Neural cell (in vitro differentiated cells): ENCODE results near the gene OCRL. TPM values are rescaled to one million over a fixed set of nuclear protein-coding genes. Genes with fewer than 3 reads are reported as not detected.

Source experiments
- H2AFZ ChIP-seq: fragments of 200-600, 300-800 bp; sonication (generic), shearing (Covaris generic); 2 replicates; pipeline ENCODE4 v1.6.0; 2014; ENCODE audit warnings: low read depth, mild to moderate bottlenecking, antibody characterized with exemption, low read length, moderate library complexity
- H3F3A ChIP-seq: fragments of 200-600 bp; shearing (Covaris generic); 2 replicates; pipeline ENCODE4 v1.6.1; 2016; ENCODE audit warnings: mild to moderate bottlenecking, moderate library complexity, mixed read lengths, antibody characterized with exemption, low read length; ENCODE audit not compliant: insufficient read depth, poor library complexity, severe bottlenecking
- H3K27ac ChIP-seq: fragments of 200-600, 300-800 bp; sonication (generic), shearing (Covaris generic); 2 replicates; pipeline ENCODE4 v1.5.1; 2014; ENCODE audit warnings: mild to moderate bottlenecking, low read length, moderate library complexity
- H3K27me3 ChIP-seq: fragments of 300-800, 200-600 bp; sonication (generic), shearing (Covaris generic); 2 replicates; pipeline ENCODE4 v1.6.0; 2014; ENCODE audit warnings: mild to moderate bottlenecking, low read depth, low read length, moderate library complexity; ENCODE audit not compliant: insufficient read depth
- H3K36me3 ChIP-seq: fragments of 300-800, 200-600 bp; sonication (generic), shearing (Covaris generic); 2 replicates; pipeline ENCODE4 v1.5.1; 2014; ENCODE audit warnings: mild to moderate bottlenecking, antibody characterized with exemption, low read length, moderate library complexity; ENCODE audit not compliant: insufficient read depth
- H3K4me2 ChIP-seq: fragments of 300-800, 200-600 bp; sonication (generic), shearing (Covaris generic); 2 replicates; pipeline ENCODE4 v1.6.0; 2014; ENCODE audit warnings: mild to moderate bottlenecking, low read length
- H3K4me3 ChIP-seq: fragments of 300-800, 200-600 bp; sonication (generic), shearing (Covaris generic); 2 replicates; pipeline ENCODE4 v1.5.1; 2014; ENCODE audit warnings: mild to moderate bottlenecking, low read length, moderate library complexity
- H3K79me2 ChIP-seq: fragments of 200-600 bp; shearing (Covaris generic); replicated peaks from 2 replicates; pipeline ENCODE4 v1.6.0; 2014; ENCODE audit warnings: mild to moderate bottlenecking, low read length, moderate library complexity; ENCODE audit not compliant: insufficient read depth
- H3K9ac ChIP-seq: fragments of 300-800, 200-600 bp; sonication (generic), shearing (Covaris generic); 2 replicates; pipeline ENCODE4 v1.6.1; 2016; ENCODE audit warnings: mild to moderate bottlenecking, low read length, mixed read lengths
- H3K9me2 ChIP-seq: fragments of 200-600 bp; shearing (Covaris generic); 2 replicates; pipeline ENCODE4 v1.6.1; 2016; ENCODE audit warnings: mild to moderate bottlenecking, low read length, mixed read lengths; ENCODE audit not compliant: insufficient read depth
- H3K9me3 ChIP-seq: fragments of 200-600, 300-800 bp; sonication (generic), shearing (Covaris generic); 2 replicates; pipeline ENCODE4 v1.6.1; 2016; ENCODE audit warnings: mild to moderate bottlenecking, mixed run types, low read length, moderate library complexity, mixed read lengths
- H4K20me1 ChIP-seq: fragments of 200-600 bp; shearing (Covaris generic); 2 replicates; pipeline ENCODE4 v1.6.1; 2016; ENCODE audit warnings: mild to moderate bottlenecking, mixed run types; ENCODE audit not compliant: insufficient read depth
- CTCF ChIP-seq: fragments of 450-650 bp; IDR thresholded peaks from 2 replicates; pipeline ENCODE4 v1.5.1; 2014; ENCODE audit warnings: antibody characterized with exemption, mild to moderate bottlenecking, moderate library complexity; ENCODE audit not compliant: poor library complexity, severe bottlenecking
- EP300 ChIP-seq: fragments of 450-650 bp; conservative IDR thresholded peaks from 2 replicates; pipeline ENCODE4 v1.6.1; 2014; ENCODE audit warnings: antibody characterized with exemption, mild to moderate bottlenecking, moderate library complexity; ENCODE audit not compliant: poor library complexity, severe bottlenecking
- EZH2 ChIP-seq: fragments of 200-600, 300-800 bp; shearing (Covaris generic), sonication (generic); IDR thresholded peaks from 2 replicates; pipeline ENCODE4 v1.6.1; 2014; ENCODE audit warnings: antibody characterized with exemption, low read length, borderline replicate concordance, mild to moderate bottlenecking; ENCODE audit not compliant: insufficient read depth, poor library complexity, severe bottlenecking
- MXI1 ChIP-seq: fragments of 450-650 bp; conservative IDR thresholded peaks from 2 replicates; pipeline ENCODE4 v1.6.1; 2014; ENCODE audit warnings: antibody characterized with exemption, mild to moderate bottlenecking; ENCODE audit not compliant: poor library complexity, severe bottlenecking
- POLR2AphosphoS5 ChIP-seq: IDR thresholded peaks from 2 replicates; pipeline ENCODE4 v1.6.1; 2012
- RAD21 ChIP-seq: fragments of 450-650 bp; conservative IDR thresholded peaks from 2 replicates; pipeline ENCODE4 v1.6.1; 2014; ENCODE audit warnings: antibody characterized with exemption, mild to moderate bottlenecking, moderate library complexity
- REST ChIP-seq: IDR thresholded peaks from 2 replicates; pipeline ENCODE4 v1.6.1; 2012; ENCODE audit warnings: borderline replicate concordance
- SMC3 ChIP-seq: fragments of 450-650 bp; conservative IDR thresholded peaks from 2 replicates; pipeline ENCODE4 v1.6.1; 2014; ENCODE audit warnings: antibody characterized with exemption, mild to moderate bottlenecking, moderate library complexity; ENCODE audit not compliant: poor library complexity
- TAF1 ChIP-seq: IDR thresholded peaks from 2 replicates; pipeline ENCODE4 v1.6.1; 2012; ENCODE audit warnings: low read depth
- polyA plus RNA-seq: library from polyadenylated mRNA; depleted of rRNA; stranded (reverse); fragments of >200 nt; gene quantifications from 2 replicates; pipeline ENCODE4 v1.2.3, GENCODE V29; 2014

Gene OCRL
- polyA plus RNA-seq, 1 donor from 2014 or later = 27.9 TPM

- H3K4me3 ChIP-seq = no peak overlapping the region
- H3K9me3 ChIP-seq = no peaks in the 10 kb centered on the region
- H3K9me2 ChIP-seq = no peaks in the 10 kb centered on the region
- no peaks in the 10 kb centered on the region for H4K20me1 ChIP-seq
- H3K27me3 ChIP-seq = no peaks in the 10 kb centered on the region
- no peaks in the 10 kb centered on the region for H3F3A ChIP-seq
- H2AFZ ChIP-seq = no peak overlapping the region
- H3K27ac ChIP-seq = no peak overlapping the region
- H3K9ac ChIP-seq = no peak overlapping the region
- no peaks in the 10 kb centered on the region for H3K79me2 ChIP-seq
- TF ChIP-seq POLR2AphosphoS5 (no peak), SMC3 (no peak), EZH2 (no peak), EP300 (no peak), CTCF (no peak), TAF1 (no peak), REST (no peak), MXI1 (no peak), RAD21 (no peak)
- H3K36me3 ChIP-seq = no peaks in the 10 kb centered on the region
- no peak overlapping the region for H3K4me2 ChIP-seq
Observed at GRCh38 chrX:129577473-129577872, 37.4 kb downstream of the OCRL start.

- H3K9ac ChIP-seq = no peak overlapping the region
- H3K4me2 ChIP-seq = no peak overlapping the region
- H3K79me2 ChIP-seq = no peaks in the 10 kb centered on the region
- TF ChIP-seq RAD21 (no peak), REST (no peak), POLR2AphosphoS5 (no peak), EP300 (no peak), SMC3 (no peak), MXI1 (no peak), TAF1 (no peak), CTCF (no peak), EZH2 (no peak)
- no peaks in the 10 kb centered on the region for H3K9me3 ChIP-seq
- H3K27ac ChIP-seq = no peak overlapping the region
- H3F3A ChIP-seq = no peaks in the 10 kb centered on the region
- H3K36me3 ChIP-seq = no peaks in the 10 kb centered on the region
- no peaks in the 10 kb centered on the region for H3K27me3 ChIP-seq
- no peaks in the 10 kb centered on the region for H3K9me2 ChIP-seq
- no peaks in the 10 kb centered on the region for H4K20me1 ChIP-seq
- H3K4me3 ChIP-seq = no peak overlapping the region
- H2AFZ ChIP-seq = no peak overlapping the region
Observed at GRCh38 chrX:129577877-129578276, 37.8 kb downstream of the OCRL start.
